Hepatocyte (in vitro differentiated cells): ENCODE data around the gene GNG7. TPM values are rescaled to one million over a fixed set of nuclear protein-coding genes. Genes with fewer than 3 reads are reported as not detected.
A peak's percentile ranks its signal among the peaks of the same experiment; 100 is the strongest.
"Not testable (repeated sequence)": the region's sequence is repeated elsewhere in the genome, so short reads cannot be mapped to it uniquely, and the experiment has no call there.

Experiments used
- DNase-seq: peaks from one replicate; pipeline ENCODE4 v3.0.0-alpha.2; 2016; ENCODE audit warnings: low spot score
- H2AFZ ChIP-seq: fragments of 200-600 bp; sonication (generic); 2 replicates; pipeline ENCODE4 v1.6.0; 2016; ENCODE audit warnings: antibody characterized with exemption, mild to moderate bottlenecking
- H3K27ac ChIP-seq: fragments of 200-600 bp; sonication (generic); 2 replicates; pipeline ENCODE4 v1.5.1; 2016; ENCODE audit warnings: mild to moderate bottlenecking
- H3K27me3 ChIP-seq: fragments of 200-600 bp; sonication (generic); 2 replicates; pipeline ENCODE4 v1.6.1; 2016
- H3K36me3 ChIP-seq: fragments of 200-600 bp; sonication (generic); replicated peaks from 2 replicates; pipeline ENCODE4 v1.5.1; 2016; ENCODE audit warnings: low read depth; ENCODE audit not compliant: insufficient read depth
- H3K4me1 ChIP-seq: fragments of 200-600 bp; sonication (generic); 2 replicates; pipeline ENCODE4 v1.5.1; 2016; ENCODE audit warnings: mild to moderate bottlenecking, moderate library complexity; ENCODE audit not compliant: insufficient read depth
- H3K4me2 ChIP-seq: fragments of 200-600 bp; sonication (generic); 2 replicates; pipeline ENCODE4 v1.6.0; 2016
- H3K4me3 ChIP-seq: fragments of 200-600 bp; sonication (generic); 2 replicates; pipeline ENCODE4 v1.5.1; 2016; ENCODE audit warnings: mild to moderate bottlenecking
- H3K79me2 ChIP-seq: fragments of 200-600 bp; sonication (generic); 2 replicates; pipeline ENCODE4 v1.6.0; 2017; ENCODE audit warnings: mild to moderate bottlenecking
- H3K9me2 ChIP-seq: fragments of 200-600 bp; sonication (generic); replicated peaks from 2 replicates; pipeline ENCODE4 v1.6.0; 2017; ENCODE audit warnings: mild to moderate bottlenecking; ENCODE audit not compliant: insufficient read depth
- H3K9me3 ChIP-seq: fragments of 200-600 bp; sonication (generic); 2 replicates; pipeline ENCODE4 v1.5.1; 2016; ENCODE audit warnings: low read depth, mild to moderate bottlenecking
- H4K20me1 ChIP-seq: fragments of 200-600 bp; sonication (generic); 2 replicates; pipeline ENCODE4 v1.6.0; 2016; ENCODE audit warnings: mild to moderate bottlenecking; ENCODE audit not compliant: insufficient read depth, poor library complexity, severe bottlenecking
- EZH2 ChIP-seq: fragments of 200-600 bp; sonication (generic); IDR thresholded peaks from 2 replicates; pipeline ENCODE4 v1.6.1; 2016; ENCODE audit warnings: antibody characterized with exemption, mild to moderate bottlenecking, borderline replicate concordance
- EZH2phosphoT487 ChIP-seq: fragments of 200-600 bp; sonication (generic); IDR thresholded peaks from one replicate; pipeline ENCODE4 v1.6.1; 2018; ENCODE audit warnings: antibody characterized with exemption, mild to moderate bottlenecking, low read depth, moderate library complexity; ENCODE audit not compliant: unreplicated experiment, severe bottlenecking
- WGBS: methylation state at CpG from one replicate; pipeline ENCODE4 v1.1.6; 2016; ENCODE audit warnings: low lambda C conversion rate; ENCODE audit errors: missing lambda C conversion rate; 5-methylcytosine and 5-hydroxymethylcytosine counted together
- polyA plus RNA-seq: library from polyadenylated mRNA; unstranded; fragments of >200 nt; fragmentation: Nextera tagmentation; extraction: Ambion mirVana; gene quantifications from 2 replicates; pipeline ENCODE4 v1.2.1, GENCODE V29; 2016
- total RNA-seq: library from RNA; depleted of rRNA; stranded (reverse); fragments of >200 nt; gene quantifications from 2 replicates; pipeline ENCODE4 v1.2.3, GENCODE V29; 2014
- TF ChIP-seq, protein P1 (sequence below): fragments of 200-600 bp; sonication (generic); IDR thresholded peaks from 2 replicates; pipeline ENCODE4 v1.5.1; 2016; ENCODE audit warnings: antibody characterized with exemption, mild to moderate bottlenecking; ENCODE audit not compliant: poor library complexity

Gene GNG7
- total and polyA plus RNA-seq, 2 experiments from 2014 or later: 1.2 to 1.9 TPM

DNA sequence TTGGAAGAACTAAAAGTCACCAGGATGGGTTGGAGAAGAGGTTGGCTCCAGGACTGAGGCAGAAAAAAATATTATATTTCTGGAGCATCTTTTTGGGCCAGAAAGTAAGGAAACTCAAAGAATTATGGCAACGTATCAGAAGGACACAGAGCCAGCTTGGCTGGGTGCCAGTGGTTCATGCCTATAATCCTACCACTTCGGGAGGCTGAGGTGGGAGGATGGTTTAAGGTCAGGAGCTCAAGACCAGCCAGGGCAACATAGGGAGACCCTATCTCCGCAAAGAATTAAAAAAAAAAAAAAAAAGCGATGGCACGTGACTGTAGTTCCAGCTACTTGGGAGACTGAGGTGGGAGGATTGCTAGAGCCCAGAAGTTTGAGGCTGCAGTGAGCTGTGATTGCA is 118.5 kb downstream of the GNG7 start:
- no peak overlapping the region for H2AFZ ChIP-seq
- H3K4me3 ChIP-seq: no peak overlapping the region
- no peaks in the 10 kb centered on the region for H3K27me3 ChIP-seq
- peaks cover 12% of the 10 kb centered on the region for H3K4me1 ChIP-seq
- no peaks in the 10 kb centered on the region for H4K20me1 ChIP-seq
- WGBS: 89% methylated on average over 5 of the region's 5 CpGs
- H3K27ac ChIP-seq: no peak overlapping the region
- no peaks in the 10 kb centered on the region for H3K36me3 ChIP-seq
- no peak overlapping the region for H3K4me2 ChIP-seq
- TF ChIP-seq, protein P1, sequence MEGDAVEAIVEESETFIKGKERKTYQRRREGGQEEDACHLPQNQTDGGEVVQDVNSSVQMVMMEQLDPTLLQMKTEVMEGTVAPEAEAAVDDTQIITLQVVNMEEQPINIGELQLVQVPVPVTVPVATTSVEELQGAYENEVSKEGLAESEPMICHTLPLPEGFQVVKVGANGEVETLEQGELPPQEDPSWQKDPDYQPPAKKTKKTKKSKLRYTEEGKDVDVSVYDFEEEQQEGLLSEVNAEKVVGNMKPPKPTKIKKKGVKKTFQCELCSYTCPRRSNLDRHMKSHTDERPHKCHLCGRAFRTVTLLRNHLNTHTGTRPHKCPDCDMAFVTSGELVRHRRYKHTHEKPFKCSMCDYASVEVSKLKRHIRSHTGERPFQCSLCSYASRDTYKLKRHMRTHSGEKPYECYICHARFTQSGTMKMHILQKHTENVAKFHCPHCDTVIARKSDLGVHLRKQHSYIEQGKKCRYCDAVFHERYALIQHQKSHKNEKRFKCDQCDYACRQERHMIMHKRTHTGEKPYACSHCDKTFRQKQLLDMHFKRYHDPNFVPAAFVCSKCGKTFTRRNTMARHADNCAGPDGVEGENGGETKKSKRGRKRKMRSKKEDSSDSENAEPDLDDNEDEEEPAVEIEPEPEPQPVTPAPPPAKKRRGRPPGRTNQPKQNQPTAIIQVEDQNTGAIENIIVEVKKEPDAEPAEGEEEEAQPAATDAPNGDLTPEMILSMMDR: no peak
- TF ChIP-seq EZH2: no peak
- TF ChIP-seq EZH2phosphoT487: no peak
- no peak for DNase-seq
- no peaks in the 10 kb centered on the region for H3K79me2 ChIP-seq
- no peaks in the 10 kb centered on the region for H3K9me3 ChIP-seq
- no peaks in the 10 kb centered on the region for H3K9me2 ChIP-seq

DNA sequence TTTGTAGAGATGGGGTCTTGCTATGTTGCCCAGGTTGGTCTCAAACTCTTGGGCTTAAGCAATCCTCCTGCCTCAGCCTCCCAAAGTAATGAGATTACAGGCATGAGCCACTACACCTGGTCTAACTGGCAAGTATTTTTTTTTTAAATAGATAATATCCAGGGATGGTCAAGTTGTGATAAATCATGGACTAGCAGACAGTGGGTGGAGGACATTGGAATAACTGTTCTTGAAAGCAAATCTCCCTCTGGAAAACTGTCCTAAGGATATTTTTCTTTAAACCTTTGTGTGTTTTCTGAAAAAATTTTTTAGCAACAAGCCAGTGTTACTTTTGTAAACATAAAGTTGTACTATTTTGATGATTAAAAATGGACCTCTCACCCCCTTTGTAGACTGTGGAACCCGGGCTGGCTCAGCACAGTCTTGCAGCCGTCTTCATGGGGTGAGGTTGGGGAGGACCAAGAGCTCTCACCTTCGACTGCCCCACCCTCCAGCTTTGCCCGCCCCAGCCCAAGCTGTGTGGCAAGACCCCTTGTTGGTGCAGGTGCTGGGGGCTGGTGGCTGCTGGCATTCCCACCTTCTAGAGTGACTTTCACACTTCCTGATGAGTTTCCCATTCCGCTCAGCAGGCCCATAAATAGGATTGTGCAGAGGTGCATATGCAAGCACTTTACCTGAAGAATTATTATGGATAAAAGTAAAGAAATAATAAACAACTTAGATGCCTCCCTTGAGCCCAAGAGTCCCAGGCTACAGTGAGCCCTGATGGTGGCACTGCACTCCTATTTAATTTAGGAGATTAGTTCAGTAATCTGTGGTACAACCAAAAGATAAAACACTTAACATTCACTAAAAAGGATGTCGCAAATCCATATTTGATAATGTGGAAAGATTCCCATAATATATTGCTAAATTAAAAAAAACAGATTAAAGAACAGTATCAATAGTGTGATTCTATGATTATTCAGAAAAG is 119.2 kb downstream of the GNG7 start:
- Histone ChIP-seq H3K27ac (no peak overlapping the region), H3K9me2 (no peaks in the 10 kb centered on the region), H4K20me1 (no peaks in the 10 kb centered on the region), H3K9me3 (no peaks in the 10 kb centered on the region), H3K36me3 (no peaks in the 10 kb centered on the region), H3K27me3 (no peaks in the 10 kb centered on the region), H3K4me2 (no peak overlapping the region), H3K79me2 (no peaks in the 10 kb centered on the region), H3K4me1 (peaks cover 14% of the 10 kb centered on the region), H2AFZ (no peak overlapping the region), H3K4me3 (no peak overlapping the region)
- WGBS: 94% methylated on average over 6 of the region's 6 CpGs
- TF ChIP-seq EZH2 (no peak), EZH2phosphoT487 (no peak)
- TF ChIP-seq, protein P1: no peak
- DNase-seq: no peak

DNA sequence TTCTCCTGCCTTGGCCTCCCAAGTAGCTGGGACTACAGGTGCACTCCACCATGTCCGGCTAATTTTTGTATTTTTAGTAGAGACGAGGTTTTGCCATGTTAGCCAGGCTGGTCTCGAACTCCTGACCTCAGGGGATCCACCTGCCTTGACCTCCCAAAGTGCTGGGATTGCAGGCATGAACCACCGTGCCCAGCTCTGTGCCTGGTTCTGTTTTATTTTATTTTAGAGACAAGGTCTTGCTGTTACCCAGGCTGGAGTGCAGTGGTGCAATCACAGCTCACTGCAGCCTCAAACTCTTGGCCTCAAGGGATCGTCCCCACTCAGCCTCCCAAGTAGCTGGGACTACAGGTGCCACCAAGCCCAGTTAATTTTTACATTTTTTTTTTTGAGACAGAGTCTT is 122.1 kb downstream of the GNG7 start:
- H4K20me1 ChIP-seq, H3K27me3 ChIP-seq, H3K79me2 ChIP-seq, H3K27ac ChIP-seq, H3K9me3 ChIP-seq, H3K4me3 ChIP-seq, H3K36me3 ChIP-seq, H3K9me2 ChIP-seq, H2AFZ ChIP-seq, DNase-seq, H3K4me2 ChIP-seq: not testable (repeated sequence)
- WGBS: 92% methylated on average over 5 of the region's 5 CpGs
- peaks cover 35% of the 10 kb centered on the region for H3K4me1 ChIP-seq

DNA sequence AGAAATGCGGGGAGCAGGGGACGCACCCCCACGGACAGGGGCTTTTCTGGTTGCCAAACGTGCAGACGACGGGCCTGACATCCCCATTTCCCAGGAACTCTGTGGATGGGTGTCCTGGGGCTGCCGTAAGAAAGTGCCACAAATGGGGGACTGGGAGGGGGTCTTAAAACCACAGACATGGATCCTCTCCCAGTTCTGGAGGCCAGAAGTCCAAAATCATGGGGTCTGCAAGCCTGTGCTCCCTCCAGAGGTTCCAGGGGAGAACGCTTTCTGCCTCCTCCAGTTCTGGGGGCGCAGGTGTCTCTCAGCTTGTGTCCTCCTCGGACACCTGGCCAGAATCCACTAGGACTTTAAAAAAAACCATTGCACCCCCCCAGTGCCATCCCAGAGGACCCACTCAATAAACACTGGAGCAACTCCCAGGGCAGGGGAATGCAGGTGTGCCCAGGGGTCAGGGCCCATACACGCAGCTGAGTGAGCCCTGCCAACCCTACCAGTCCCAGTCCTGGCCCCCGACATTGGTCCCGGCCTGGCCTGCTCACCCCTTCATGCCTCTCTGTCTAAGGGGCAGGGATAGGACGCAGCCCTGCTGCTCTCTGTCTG is 122.7 kb downstream of the GNG7 start:
- Histone ChIP-seq H3K4me3 (no peak overlapping the region), H3K79me2 (no peaks in the 10 kb centered on the region), H2AFZ (no peak overlapping the region), H3K36me3 (no peaks in the 10 kb centered on the region), H3K27ac (peak overlapping the region; percentile 89), H3K4me2 (peak overlapping the region; percentile 93), H3K27me3 (no peaks in the 10 kb centered on the region), H3K4me1 (peaks cover 35% of the 10 kb centered on the region), H3K9me3 (no peaks in the 10 kb centered on the region), H4K20me1 (no peaks in the 10 kb centered on the region), H3K9me2 (no peaks in the 10 kb centered on the region)
- no peak for DNase-seq
- TF ChIP-seq EZH2phosphoT487 (no peak), EZH2 (no peak)
- TF ChIP-seq, protein P1: no peak
- WGBS: 48% methylated on average over 14 of the region's 14 CpGs
